DOHH2 (cell line): ENCODE results near the gene SPIN1.

ENCODE experiments used
- H3F3A ChIP-seq: fragments of 200-600 bp; sonication (generic), shearing (Covaris generic); 2 replicates; pipeline ENCODE4 v1.6.0; 2016; ENCODE audit warnings: antibody characterized with exemption, mild to moderate bottlenecking; ENCODE audit not compliant: control insufficient read depth, insufficient read depth
- H3K27ac ChIP-seq: fragments of 200-600 bp; sonication (generic); 2 replicates; pipeline ENCODE4 v1.5.1; 2014; ENCODE audit warnings: low read depth, mild to moderate bottlenecking, low read length, moderate library complexity
- H3K27me3 ChIP-seq: fragments of 200-600 bp; sonication (generic); 2 replicates; pipeline ENCODE4 v1.6.1; 2014; ENCODE audit warnings: mild to moderate bottlenecking, low read length, mixed read lengths; ENCODE audit not compliant: control insufficient read depth
- H3K36me3 ChIP-seq: fragments of 200-600 bp; sonication (generic); 2 replicates; pipeline ENCODE4 v1.6.1; 2014; ENCODE audit warnings: mild to moderate bottlenecking, low read length, moderate library complexity, mixed read lengths; ENCODE audit not compliant: control insufficient read depth
- H3K4me1 ChIP-seq: fragments of 200-600 bp; sonication (generic); 2 replicates; pipeline ENCODE4 v1.6.1; 2014; ENCODE audit warnings: mild to moderate bottlenecking, low read length, mixed read lengths; ENCODE audit not compliant: control insufficient read depth
- H3K4me2 ChIP-seq: fragments of 200-600 bp; sonication (generic); 2 replicates; pipeline ENCODE4 v1.6.0; 2014; ENCODE audit warnings: mild to moderate bottlenecking, low read length, moderate library complexity
- H3K4me3 ChIP-seq: fragments of 200-600 bp; sonication (generic); 2 replicates; pipeline ENCODE4 v1.5.1; 2014; ENCODE audit warnings: mild to moderate bottlenecking, low read length, mixed read lengths
- H3K79me2 ChIP-seq: fragments of 200-600 bp; sonication (generic); 2 replicates; pipeline ENCODE4 v1.6.1; 2014; ENCODE audit warnings: mild to moderate bottlenecking, low read length, mixed read lengths; ENCODE audit not compliant: control insufficient read depth
- H3K9me2 ChIP-seq: fragments of 200-600 bp; sonication (generic); replicated peaks from 2 replicates; pipeline ENCODE4 v1.6.1; 2014; ENCODE audit warnings: mild to moderate bottlenecking, low read length, mixed read lengths; ENCODE audit not compliant: control insufficient read depth
- H3K9me3 ChIP-seq: fragments of 200-600 bp; sonication (generic); 2 replicates; pipeline ENCODE4 v1.6.1; 2014; ENCODE audit warnings: antibody characterized with exemption, low read length, mixed read lengths; ENCODE audit not compliant: control insufficient read depth, insufficient read depth
- H4K20me1 ChIP-seq: fragments of 200-600 bp; sonication (generic); 2 replicates; pipeline ENCODE4 v1.6.0; 2014; ENCODE audit warnings: low read depth, mild to moderate bottlenecking, antibody characterized with exemption, low read length, moderate library complexity; ENCODE audit not compliant: control insufficient read depth, insufficient read depth
- EZH2phosphoT487 ChIP-seq: fragments of 200-600 bp; sonication (generic); IDR thresholded peaks from 2 replicates; pipeline ENCODE4 v1.6.1; 2017; ENCODE audit warnings: borderline replicate concordance, mild to moderate bottlenecking, antibody characterized with exemption, low read length, moderate library complexity, mixed read lengths
- TF ChIP-seq, protein P1 (sequence below): fragments of 200-600 bp; sonication (generic); IDR thresholded peaks from one replicate; pipeline ENCODE4 v1.5.1; 2014; ENCODE audit warnings: antibody characterized with exemption, mild to moderate bottlenecking, low read depth, low read length; ENCODE audit not compliant: poor library complexity, severe bottlenecking

SPIN1 gene

DNA sequence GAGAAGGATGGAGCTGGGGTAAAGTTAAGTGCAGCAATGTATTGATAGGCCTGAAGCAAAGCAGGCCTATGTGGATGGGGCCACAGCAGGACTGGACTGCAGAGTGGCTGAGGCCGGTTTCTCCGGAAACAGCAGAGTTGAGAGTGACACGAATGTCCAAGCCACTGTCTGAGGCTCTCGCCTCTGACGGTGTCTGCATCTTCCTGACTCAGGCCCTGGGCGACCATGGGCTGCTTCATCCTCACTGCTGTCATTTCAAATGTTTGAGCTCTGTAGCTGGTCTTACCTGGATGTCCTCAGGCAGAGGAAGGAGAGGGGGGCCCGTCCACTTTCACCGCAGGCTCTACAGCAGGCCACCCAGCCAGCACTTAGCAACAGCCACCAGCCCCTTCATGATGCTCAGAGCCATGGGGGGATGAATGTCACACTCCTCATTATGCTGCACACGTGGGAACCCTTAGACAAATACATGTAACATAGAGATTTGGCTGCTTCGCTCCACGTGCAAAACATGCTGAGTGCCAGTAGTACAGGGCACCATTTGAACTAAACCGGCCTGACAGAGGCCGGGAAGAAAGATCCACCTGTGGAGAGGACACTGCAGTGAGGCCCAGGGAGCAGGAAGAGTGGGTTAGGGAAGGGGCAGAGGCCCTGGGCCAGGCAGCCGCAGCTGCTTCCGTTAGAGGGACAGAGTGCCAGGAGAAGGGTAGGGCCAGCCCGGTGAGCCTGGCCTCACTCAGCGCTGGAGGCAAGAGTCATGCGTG lies 115.0 kb downstream of the SPIN1 start:
- H4K20me1 ChIP-seq = no peaks in the 10 kb centered on the region
- no peak overlapping the region for H3K4me2 ChIP-seq
- no peaks in the 10 kb centered on the region for H3K36me3 ChIP-seq
- no peaks in the 10 kb centered on the region for H3F3A ChIP-seq
- no peaks in the 10 kb centered on the region for H3K4me1 ChIP-seq
- no peak overlapping the region for H3K4me3 ChIP-seq
- no peaks in the 10 kb centered on the region for H3K27me3 ChIP-seq
- TF ChIP-seq, protein P1, sequence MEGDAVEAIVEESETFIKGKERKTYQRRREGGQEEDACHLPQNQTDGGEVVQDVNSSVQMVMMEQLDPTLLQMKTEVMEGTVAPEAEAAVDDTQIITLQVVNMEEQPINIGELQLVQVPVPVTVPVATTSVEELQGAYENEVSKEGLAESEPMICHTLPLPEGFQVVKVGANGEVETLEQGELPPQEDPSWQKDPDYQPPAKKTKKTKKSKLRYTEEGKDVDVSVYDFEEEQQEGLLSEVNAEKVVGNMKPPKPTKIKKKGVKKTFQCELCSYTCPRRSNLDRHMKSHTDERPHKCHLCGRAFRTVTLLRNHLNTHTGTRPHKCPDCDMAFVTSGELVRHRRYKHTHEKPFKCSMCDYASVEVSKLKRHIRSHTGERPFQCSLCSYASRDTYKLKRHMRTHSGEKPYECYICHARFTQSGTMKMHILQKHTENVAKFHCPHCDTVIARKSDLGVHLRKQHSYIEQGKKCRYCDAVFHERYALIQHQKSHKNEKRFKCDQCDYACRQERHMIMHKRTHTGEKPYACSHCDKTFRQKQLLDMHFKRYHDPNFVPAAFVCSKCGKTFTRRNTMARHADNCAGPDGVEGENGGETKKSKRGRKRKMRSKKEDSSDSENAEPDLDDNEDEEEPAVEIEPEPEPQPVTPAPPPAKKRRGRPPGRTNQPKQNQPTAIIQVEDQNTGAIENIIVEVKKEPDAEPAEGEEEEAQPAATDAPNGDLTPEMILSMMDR = no peak
- no peak for TF ChIP-seq EZH2phosphoT487
- no peaks in the 10 kb centered on the region for H3K9me2 ChIP-seq
- no peak overlapping the region for H3K27ac ChIP-seq
- H3K79me2 ChIP-seq = no peaks in the 10 kb centered on the region
- no peaks in the 10 kb centered on the region for H3K9me3 ChIP-seq

- Histone ChIP-seq H3K4me1 (no peaks in the 10 kb centered on the region), H3K4me2 (no peak overlapping the region), H3K79me2 (no peaks in the 10 kb centered on the region), H3K9me3 (no peaks in the 10 kb centered on the region), H3K27ac (no peak overlapping the region), H3K27me3 (no peaks in the 10 kb centered on the region), H4K20me1 (no peaks in the 10 kb centered on the region), H3K9me2 (no peaks in the 10 kb centered on the region), H3K36me3 (no peaks in the 10 kb centered on the region), H3F3A (no peaks in the 10 kb centered on the region), H3K4me3 (no peak overlapping the region)
- TF ChIP-seq, protein P1 = no peak
- TF ChIP-seq EZH2phosphoT487 = no peak
Observed at GRCh38 chr9:88503845-88504764, 115.9 kb downstream of the SPIN1 start.

- Histone ChIP-seq H4K20me1 (no peaks in the 10 kb centered on the region), H3K27ac (no peak overlapping the region), H3K9me3 (no peaks in the 10 kb centered on the region)
Observed at GRCh38 chr9:88508326-88508725, 120.1 kb downstream of the SPIN1 start.

More at GRCh38 chr9:88508326-88508725, 120.1 kb downstream of the SPIN1 start:
- H3K27me3 ChIP-seq = no peaks in the 10 kb centered on the region
- H3K36me3 ChIP-seq = no peaks in the 10 kb centered on the region
- no peak overlapping the region for H3K4me2 ChIP-seq
- TF ChIP-seq, protein P1 = no peak
- TF ChIP-seq EZH2phosphoT487 = no peak
- H3F3A ChIP-seq = no peaks in the 10 kb centered on the region
- no peaks in the 10 kb centered on the region for H3K9me2 ChIP-seq
- H3K4me3 ChIP-seq = no peak overlapping the region
- no peaks in the 10 kb centered on the region for H3K79me2 ChIP-seq
- H3K4me1 ChIP-seq = no peaks in the 10 kb centered on the region
